Breast epithelium (tissue), 4 donors: ENCODE measurements around the gene GPR62. TPM values are rescaled to one million over a fixed set of nuclear protein-coding genes. Genes with fewer than 3 reads are reported as not detected.

Source experiments
- DNase-seq, 2 donors: peaks; one replicate each; pipeline ENCODE4 v3.0.0-alpha.2; 2019; ENCODE audit warnings: low spot score in 2 of 2
- H3K27ac ChIP-seq, 2 donors: fragments of 200-600 bp; sonication (generic) in 1 of 2; one replicate each; pipeline ENCODE4 v1.5.1; 2016 to 2019; ENCODE audit warnings: mild to moderate bottlenecking in 1 of 2
- H3K27me3 ChIP-seq, 2 donors: fragments of 200-600 bp; sonication (generic) in 1 of 2; one replicate each; pipeline versions ENCODE4 v1.5.1 to v1.6.0; 2017 to 2019; ENCODE audit warnings: control low read depth in 1 of 2, mild to moderate bottlenecking in 1 of 2
- H3K36me3 ChIP-seq: fragments of 200-600 bp; one replicate; pipeline ENCODE4 v1.5.1; 2019
- H3K4me1 ChIP-seq, 2 donors: fragments of 200-600 bp; sonication (generic); one replicate each; pipeline ENCODE4 v1.5.1; 2016 to 2019; ENCODE audit warnings: control low read depth in 1 of 2
- H3K4me3 ChIP-seq, 3 donors: fragments of 200-600 bp; sonication (generic); 1 replicate in 2 of 3; 2 replicates in 1 of 3; pipeline ENCODE4 v1.5.1; 2016 to 2019; ENCODE audit warnings: mild to moderate bottlenecking in 3 of 3, moderate library complexity in 2 of 3
- H3K9me3 ChIP-seq, 2 donors: fragments of 200-600 bp; sonication (generic) in 1 of 2; one replicate each; pipeline ENCODE4 v1.5.1; 2016 to 2019; ENCODE audit warnings: control low read depth in 1 of 2
- POLR2A ChIP-seq: fragments of 450-650 bp; IDR thresholded peaks from one replicate; pipeline ENCODE4 v1.6.1; 2016; ENCODE audit warnings: antibody characterized with exemption, mild to moderate bottlenecking, moderate library complexity
- POLR2AphosphoS5 ChIP-seq, 3 donors: sonication (generic); formaldehyde crosslinking; IDR thresholded peaks; one replicate each; pipeline ENCODE4 v1.6.1; 2017; ENCODE audit warnings: antibody characterized with exemption in 3 of 3
- intact Hi-C: fragments of 100-400 bp; cut with DNase I; formaldehyde crosslinking; loops from one replicate; pipeline ENCODE4 v1.15.1; 2023; ENCODE audit warnings: low total_unique reads
- total RNA-seq, 3 donors: library from RNA; depleted of rRNA; stranded (reverse); fragments of >200 nt; gene quantifications; one replicate each; pipeline ENCODE4 v1.1.0, GENCODE V29; 2016
- TF ChIP-seq, protein P1 (sequence below), 3 donors: fragments of 450-650 bp; IDR thresholded peaks; one replicate each; pipeline ENCODE4 v1.5.1; 2016 to 2017; ENCODE audit warnings: antibody characterized with exemption in 3 of 3, mild to moderate bottlenecking in 3 of 3, moderate library complexity in 3 of 3

GPR62 gene
- total RNA-seq, 3 donors from 2014 or later, result 0.16 TPM; not detected in 2

DNA sequence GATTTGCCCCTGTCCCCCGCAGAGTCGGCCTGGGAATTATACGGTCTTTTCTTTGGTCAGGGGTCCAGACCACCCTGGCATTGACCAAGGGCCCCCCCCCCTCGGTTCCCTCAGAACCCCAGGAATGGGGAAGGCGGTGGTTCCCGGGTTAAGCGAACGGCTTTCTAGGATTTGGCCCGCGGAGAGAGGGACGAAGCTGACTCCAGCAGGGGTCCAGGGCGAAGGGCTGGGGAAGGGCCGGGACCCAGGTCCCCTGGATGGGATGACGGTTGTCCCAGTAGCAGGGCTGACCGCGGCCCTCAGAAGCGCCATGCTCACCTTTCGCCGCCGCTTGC lies 13.8 kb upstream of the GPR62 start:
- Histone ChIP-seq H3K27ac (peak overlapping the region; percentile 96 to 98), H3K36me3 (no peaks in the 10 kb centered on the region), H3K4me1 (peaks cover 7 to 18% of the 10 kb centered on the region in 2 donors), H3K4me3 (peak overlapping the region; percentile 77 to 94 (median 77)), H3K27me3 (no peaks in the 10 kb centered on the region), H3K9me3 (no peaks in the 10 kb centered on the region)
- TF ChIP-seq POLR2AphosphoS5 (IDR thresholded peaks at IDR 0.05) (no peak), POLR2A (no peak)
- TF ChIP-seq, protein P1, sequence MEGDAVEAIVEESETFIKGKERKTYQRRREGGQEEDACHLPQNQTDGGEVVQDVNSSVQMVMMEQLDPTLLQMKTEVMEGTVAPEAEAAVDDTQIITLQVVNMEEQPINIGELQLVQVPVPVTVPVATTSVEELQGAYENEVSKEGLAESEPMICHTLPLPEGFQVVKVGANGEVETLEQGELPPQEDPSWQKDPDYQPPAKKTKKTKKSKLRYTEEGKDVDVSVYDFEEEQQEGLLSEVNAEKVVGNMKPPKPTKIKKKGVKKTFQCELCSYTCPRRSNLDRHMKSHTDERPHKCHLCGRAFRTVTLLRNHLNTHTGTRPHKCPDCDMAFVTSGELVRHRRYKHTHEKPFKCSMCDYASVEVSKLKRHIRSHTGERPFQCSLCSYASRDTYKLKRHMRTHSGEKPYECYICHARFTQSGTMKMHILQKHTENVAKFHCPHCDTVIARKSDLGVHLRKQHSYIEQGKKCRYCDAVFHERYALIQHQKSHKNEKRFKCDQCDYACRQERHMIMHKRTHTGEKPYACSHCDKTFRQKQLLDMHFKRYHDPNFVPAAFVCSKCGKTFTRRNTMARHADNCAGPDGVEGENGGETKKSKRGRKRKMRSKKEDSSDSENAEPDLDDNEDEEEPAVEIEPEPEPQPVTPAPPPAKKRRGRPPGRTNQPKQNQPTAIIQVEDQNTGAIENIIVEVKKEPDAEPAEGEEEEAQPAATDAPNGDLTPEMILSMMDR (IDR thresholded peaks at IDR 0.05), result no peak
- intact Hi-C loops, result no loop called here
- DNase-seq, result no peak

DNA sequence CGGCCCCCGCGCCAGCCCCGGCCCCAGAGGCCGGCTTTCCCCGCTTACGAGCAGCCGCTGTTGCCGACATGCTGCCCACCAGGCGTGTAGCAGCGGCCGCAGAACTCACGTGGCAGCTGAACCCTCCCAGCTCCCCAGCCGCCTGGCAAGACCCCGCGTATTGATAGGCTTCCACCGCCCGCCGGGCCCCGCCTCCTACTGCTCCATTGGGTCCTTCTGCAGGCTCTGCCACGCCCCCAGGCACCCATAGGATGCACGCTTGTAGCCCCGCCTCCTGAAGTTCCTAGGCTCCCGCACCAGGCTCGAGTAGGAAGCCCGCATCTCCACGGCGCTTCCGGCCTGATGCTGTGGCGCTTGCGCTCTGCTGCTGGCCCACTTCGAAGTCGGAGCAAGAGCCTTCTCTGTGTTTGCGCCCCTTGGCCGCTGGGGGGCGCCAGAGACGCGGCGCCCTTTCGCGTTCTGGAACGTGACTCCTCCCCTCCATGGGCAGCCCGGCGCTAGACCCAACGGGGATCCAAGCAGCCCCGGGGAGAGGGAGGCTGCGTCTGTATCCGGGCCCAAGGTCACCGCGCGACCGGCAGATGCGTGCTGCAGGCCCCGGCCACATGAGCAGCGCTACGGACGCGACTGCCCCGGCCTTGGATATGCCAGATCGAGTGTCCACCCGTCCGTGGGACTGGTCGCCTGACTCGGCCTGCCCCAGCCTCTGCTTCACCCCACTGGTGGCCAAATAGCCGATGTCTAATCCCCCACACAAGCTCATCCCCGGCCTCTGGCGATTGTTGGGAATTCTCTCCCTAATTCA lies 13.2 kb upstream of the GPR62 start, which contains the start of the genes PARP3 and RRP9:
PARP3 (plus strand) TSS at position 566 of the 805 bp plus-strand sequence. CDS start 993 bp downstream, outside the sequence.
RRP9 (minus strand) TSS at position 107 of the 805 bp plus-strand sequence; CDS start at position 70, 37 bp downstream.
- Histone ChIP-seq H3K36me3 (no peaks in the 10 kb centered on the region), H3K27me3 (no peaks in the 10 kb centered on the region), H3K27ac (peak within 1 kb of the TSS; percentile 96 to 98), H3K4me3 (peak within 1 kb of the TSS; percentile 77 to 94 (median 77)), H3K9me3 (no peaks in the 10 kb centered on the region), H3K4me1 (peaks cover 7 to 18% of the 10 kb centered on the region in 2 donors)
- TF ChIP-seq POLR2A (peak; percentile 42), POLR2AphosphoS5 (IDR thresholded peaks at IDR 0.05) (peak; percentile 73 to 79 (median 75))
- TF ChIP-seq, protein P1 (IDR thresholded peaks at IDR 0.05), result peak; percentile 99 to 100 (median 99)
- peak; percentile 100 for DNase-seq
- intact Hi-C loops, result loop anchor here (2.0 kb wide), 1 partner anchor 33 kb away; the partner anchor contains the start of genes ABHD14A and ABHD14B

DNA sequence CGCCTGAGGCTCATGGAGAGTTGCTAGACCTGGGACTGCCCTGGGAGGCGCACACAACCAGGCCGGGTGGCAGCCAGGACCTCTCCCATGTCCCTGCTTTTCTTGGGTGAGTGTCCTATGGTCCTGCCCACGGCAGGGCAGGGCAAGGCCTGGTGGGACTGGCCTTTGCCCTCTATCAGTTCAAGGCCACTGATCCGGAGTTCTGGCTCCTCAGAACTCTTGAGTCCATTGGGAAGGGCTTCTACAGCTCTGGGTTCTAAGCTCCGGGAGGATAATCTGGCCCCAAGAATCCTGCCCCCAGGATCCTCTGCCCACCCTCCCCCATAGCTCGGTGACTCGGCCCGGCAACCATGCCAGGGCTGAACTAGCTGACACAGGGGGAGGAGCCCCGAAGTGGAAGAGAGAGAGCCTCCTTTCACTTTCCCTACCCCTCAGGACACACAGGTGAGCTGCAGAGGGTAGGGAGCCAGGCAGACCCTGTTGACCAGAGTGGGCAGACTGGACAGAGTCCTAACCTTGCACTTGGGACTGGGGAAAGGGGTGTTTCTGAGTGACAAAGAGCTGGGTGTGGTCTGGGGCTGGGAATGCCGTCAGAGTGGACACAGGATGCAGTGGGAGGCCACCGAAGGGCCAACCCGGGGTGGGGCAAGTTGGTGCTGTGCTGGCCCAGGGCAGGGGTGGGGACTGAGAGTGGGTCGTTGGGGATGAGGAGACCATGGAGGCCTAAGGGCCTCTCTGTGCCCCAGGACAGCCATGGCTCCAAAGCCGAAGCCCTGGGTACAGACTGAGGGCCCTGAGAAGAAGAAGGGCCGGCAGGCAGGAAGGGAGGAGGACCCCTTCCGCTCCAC lies 12.4 kb upstream of the GPR62 start:
- intact Hi-C loops, result loop anchor here (2.0 kb wide), 1 partner anchor 32 kb away; the partner anchor contains the start of genes ABHD14A and ABHD14B
- H3K9me3 ChIP-seq, result no peaks in the 10 kb centered on the region
- no peaks in the 10 kb centered on the region for H3K27me3 ChIP-seq
- TF ChIP-seq, protein P1 (IDR thresholded peaks at IDR 0.05), result no peak
- TF ChIP-seq POLR2AphosphoS5 (IDR thresholded peaks at IDR 0.05), result no peak
- H3K36me3 ChIP-seq, result no peaks in the 10 kb centered on the region
- peak overlapping the region; percentile 96 to 98 for H3K27ac ChIP-seq
- H3K4me1 ChIP-seq, result peaks cover 7 to 18% of the 10 kb centered on the region in 2 donors
- H3K4me3 ChIP-seq, result peak overlapping the region; percentile 44 to 94 (median 77)
- DNase-seq, result peak in 1 of 2 donors; percentile 60

DNA sequence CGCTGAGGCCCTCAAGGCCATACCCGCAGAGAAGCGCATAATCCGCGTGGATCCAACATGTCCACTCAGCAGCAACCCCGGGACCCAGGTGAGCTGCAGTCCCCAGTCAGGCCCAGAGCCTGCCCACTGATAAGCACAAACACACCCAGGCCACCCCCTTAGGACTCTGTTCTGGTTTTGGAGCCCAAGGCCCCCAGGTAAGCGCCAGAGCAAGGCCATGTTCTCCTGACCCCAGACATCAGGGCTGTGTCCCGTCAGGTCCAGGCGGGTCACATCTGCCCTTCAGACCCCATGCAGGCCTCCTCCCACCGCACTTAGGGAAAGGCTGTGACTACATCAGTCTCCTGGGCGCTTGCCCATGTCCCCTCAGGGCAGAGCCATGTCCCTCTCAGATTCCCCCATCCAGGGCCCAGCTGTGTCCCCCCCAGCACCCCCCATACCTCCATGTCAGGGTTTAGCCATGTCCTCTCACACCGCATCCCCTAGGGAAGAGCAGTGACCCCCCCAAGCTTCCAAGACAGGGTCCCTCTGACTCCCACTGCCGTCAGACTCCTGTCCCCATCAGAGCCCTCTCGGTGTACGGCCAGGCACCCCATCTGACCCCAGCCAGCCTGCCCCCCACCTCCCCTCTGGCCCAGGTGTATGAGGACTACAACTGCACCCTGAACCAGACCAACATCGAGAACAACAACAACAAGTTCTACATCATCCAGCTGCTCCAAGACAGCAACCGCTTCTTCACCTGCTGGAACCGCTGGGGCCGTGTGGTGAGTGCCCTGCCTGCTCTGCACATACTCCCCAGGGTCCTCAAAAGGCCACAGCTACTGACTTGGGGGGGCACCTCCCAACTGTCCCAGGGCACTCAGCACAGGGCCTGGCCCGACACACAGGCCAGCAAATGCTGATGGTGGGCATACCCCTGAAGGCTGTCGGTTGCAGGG lies 11.5 kb upstream of the GPR62 start:
- TF ChIP-seq, protein P1 (IDR thresholded peaks at IDR 0.05), result no peak
- TF ChIP-seq POLR2AphosphoS5 (IDR thresholded peaks at IDR 0.05), result no peak
- no peak for TF ChIP-seq POLR2A
- peak overlapping the region; percentile 96 to 98 for H3K27ac ChIP-seq
- no peak for DNase-seq
- H3K4me3 ChIP-seq, result peak overlapping the region in 2 of 3 donors; percentile 77 to 94
- no peaks in the 10 kb centered on the region for H3K9me3 ChIP-seq
- intact Hi-C loops, result loop anchor here (2.0 kb wide), 1 partner anchor 31 kb away; the partner anchor contains the start of genes ABHD14A and ABHD14B
- H3K36me3 ChIP-seq, result no peaks in the 10 kb centered on the region
- peaks cover 7 to 18% of the 10 kb centered on the region in 2 donors for H3K4me1 ChIP-seq
- no peaks in the 10 kb centered on the region for H3K27me3 ChIP-seq
